Measurements from ENCODE around the gene IFNA13.
A peak's percentile ranks its signal among the peaks of the same experiment; 100 is the strongest.

The IFNA13 gene

DNA sequence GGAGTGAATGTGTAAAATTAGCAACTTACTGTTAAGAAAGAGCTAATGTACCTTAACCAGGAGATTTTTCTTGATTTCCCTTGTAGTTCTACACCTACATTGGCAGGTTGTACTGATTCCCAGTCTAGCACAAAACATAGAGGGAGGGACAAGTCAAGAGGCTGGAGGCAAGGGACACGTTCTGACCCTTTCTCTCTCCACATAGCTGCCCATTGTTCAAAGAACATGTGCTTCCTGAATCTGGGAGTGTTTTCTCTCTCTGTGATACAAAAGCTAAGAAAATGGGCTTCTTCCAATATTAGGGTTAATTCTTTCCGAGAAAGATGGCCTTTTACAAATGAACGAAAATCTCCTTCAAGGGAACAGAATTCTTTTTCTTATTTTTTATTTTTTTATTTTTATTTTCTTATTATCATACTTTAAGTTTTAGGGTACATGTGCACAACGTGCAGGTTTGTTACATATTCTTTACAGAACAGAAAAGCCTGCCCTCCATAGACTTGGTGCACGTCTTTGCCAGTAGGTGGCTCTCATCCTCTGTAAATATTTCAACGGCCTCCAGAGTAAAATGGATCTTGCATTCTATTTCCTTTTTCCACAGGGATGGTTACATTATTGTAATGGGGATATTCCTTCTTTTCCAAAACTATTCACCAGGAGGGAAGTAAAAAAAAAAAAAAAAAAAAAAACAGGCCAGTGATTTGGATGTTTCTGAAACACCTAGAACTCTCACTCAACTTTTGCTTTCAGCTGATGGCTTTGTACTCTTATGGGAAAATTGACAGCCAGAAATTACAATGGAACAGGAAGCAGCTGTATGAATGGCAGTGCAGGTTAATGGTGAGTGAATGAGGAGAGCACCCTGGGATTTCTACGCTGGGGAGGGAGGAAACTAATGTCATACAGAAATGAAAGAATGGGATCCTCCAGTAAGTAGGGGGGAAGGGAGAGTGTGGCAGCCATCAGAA lies 49.6 kb downstream of the IFNA13 start:
- no peak overlapping the region for H3K4me3 ChIP-seq (ENCODE audit: low read length, poor library complexity, severe bottlenecking)
- peaks cover under 1% of the 10 kb centered on the region; the same call in 1 of the 2 replicates for H3K36me3 ChIP-seq (ENCODE audit: insufficient read depth, low read length)
- H3K9me2 ChIP-seq (replicated peaks; ENCODE audit: low read depth, low read length): no peaks in the 10 kb centered on the region
- H3K79me2 ChIP-seq (ENCODE audit: insufficient read depth, low read length): no peaks in the 10 kb centered on the region
- TF ChIP-seq, protein P1, sequence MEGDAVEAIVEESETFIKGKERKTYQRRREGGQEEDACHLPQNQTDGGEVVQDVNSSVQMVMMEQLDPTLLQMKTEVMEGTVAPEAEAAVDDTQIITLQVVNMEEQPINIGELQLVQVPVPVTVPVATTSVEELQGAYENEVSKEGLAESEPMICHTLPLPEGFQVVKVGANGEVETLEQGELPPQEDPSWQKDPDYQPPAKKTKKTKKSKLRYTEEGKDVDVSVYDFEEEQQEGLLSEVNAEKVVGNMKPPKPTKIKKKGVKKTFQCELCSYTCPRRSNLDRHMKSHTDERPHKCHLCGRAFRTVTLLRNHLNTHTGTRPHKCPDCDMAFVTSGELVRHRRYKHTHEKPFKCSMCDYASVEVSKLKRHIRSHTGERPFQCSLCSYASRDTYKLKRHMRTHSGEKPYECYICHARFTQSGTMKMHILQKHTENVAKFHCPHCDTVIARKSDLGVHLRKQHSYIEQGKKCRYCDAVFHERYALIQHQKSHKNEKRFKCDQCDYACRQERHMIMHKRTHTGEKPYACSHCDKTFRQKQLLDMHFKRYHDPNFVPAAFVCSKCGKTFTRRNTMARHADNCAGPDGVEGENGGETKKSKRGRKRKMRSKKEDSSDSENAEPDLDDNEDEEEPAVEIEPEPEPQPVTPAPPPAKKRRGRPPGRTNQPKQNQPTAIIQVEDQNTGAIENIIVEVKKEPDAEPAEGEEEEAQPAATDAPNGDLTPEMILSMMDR (conservative IDR thresholded peaks at IDR 0.05; ENCODE audit: low read length): peak; percentile 56
- TF ChIP-seq EZH2phosphoT487 (IDR thresholded peaks at IDR 0.05; ENCODE audit: borderline replicate concordance): no peak
- H2AFZ ChIP-seq (ENCODE audit: low read length): peak overlapping the region; percentile 4; the same call in 1 of the 2 replicates
- H3F3A ChIP-seq (ENCODE audit: low read depth): no peaks in the 10 kb centered on the region
- no peaks in the 10 kb centered on the region for H3K9me3 ChIP-seq (ENCODE audit: insufficient read depth, low read depth, low read length)
- H3K27me3 ChIP-seq (ENCODE audit: insufficient read depth, low read length, poor library complexity, severe bottlenecking): no peaks in the 10 kb centered on the region
- no peak overlapping the region for H3K9ac ChIP-seq (ENCODE audit: low read depth, low read length, poor library complexity, severe bottlenecking)
- H4K20me1 ChIP-seq (ENCODE audit: insufficient read depth, low read length, poor library complexity, severe bottlenecking): no peaks in the 10 kb centered on the region
- H3K4me1 ChIP-seq (ENCODE audit: insufficient read depth, low read length, poor library complexity, severe bottlenecking): no peaks in the 10 kb centered on the region
- peak overlapping the region; percentile 35 for H3K4me2 ChIP-seq (ENCODE audit: low read depth, low read length, poor library complexity, severe bottlenecking)
